ENCODE results near the gene EFCAB11.

DNA sequence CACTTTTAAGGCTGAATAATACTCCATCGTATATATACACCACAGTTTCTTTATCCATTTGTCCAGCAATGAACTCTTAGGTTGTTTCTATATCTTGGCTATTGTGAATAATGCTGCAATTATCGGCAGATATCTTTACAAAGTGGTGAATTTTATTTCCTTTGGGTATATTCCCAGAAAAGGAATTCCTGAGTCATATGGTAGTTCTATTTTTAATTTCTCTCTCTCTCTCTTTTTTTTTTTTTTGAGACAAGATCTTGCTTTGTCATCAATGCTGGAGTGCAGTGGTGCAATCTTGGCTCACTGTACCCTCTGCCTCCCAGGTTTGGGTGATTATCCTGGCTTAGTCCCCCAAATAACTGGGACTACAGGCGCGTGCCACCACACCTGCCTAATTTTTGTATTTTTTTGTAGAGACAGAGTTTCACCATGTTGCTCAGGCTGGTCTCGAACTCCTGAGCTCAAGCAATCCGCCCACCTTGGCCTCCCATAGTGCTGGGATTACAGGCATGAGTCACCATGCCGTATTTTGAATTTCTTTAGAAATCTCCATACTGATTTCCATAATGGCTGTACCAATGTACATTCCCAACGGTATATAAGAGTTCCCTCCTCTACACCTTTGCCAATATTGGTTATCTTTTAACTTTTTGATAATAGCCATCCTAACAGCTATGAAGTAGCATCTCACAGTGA, 98.4 kb downstream of the EFCAB11 start:
- TF ChIP-seq, protein P1, sequence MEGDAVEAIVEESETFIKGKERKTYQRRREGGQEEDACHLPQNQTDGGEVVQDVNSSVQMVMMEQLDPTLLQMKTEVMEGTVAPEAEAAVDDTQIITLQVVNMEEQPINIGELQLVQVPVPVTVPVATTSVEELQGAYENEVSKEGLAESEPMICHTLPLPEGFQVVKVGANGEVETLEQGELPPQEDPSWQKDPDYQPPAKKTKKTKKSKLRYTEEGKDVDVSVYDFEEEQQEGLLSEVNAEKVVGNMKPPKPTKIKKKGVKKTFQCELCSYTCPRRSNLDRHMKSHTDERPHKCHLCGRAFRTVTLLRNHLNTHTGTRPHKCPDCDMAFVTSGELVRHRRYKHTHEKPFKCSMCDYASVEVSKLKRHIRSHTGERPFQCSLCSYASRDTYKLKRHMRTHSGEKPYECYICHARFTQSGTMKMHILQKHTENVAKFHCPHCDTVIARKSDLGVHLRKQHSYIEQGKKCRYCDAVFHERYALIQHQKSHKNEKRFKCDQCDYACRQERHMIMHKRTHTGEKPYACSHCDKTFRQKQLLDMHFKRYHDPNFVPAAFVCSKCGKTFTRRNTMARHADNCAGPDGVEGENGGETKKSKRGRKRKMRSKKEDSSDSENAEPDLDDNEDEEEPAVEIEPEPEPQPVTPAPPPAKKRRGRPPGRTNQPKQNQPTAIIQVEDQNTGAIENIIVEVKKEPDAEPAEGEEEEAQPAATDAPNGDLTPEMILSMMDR (IDR thresholded peaks at IDR 0.05; ENCODE audit: low read depth, low read length) = no peak
- TF ChIP-seq POLR2A (IDR thresholded peaks at IDR 0.05; ENCODE audit: extremely low read depth, insufficient read length) (no peak), MYC (IDR thresholded peaks at IDR 0.05; ENCODE audit: low read depth, low read length) (no peak)
- TF ChIP-seq, protein P2, sequence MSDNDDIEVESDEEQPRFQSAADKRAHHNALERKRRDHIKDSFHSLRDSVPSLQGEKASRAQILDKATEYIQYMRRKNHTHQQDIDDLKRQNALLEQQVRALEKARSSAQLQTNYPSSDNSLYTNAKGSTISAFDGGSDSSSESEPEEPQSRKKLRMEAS (IDR thresholded peaks at IDR 0.05; ENCODE audit: low read depth, low read length) = no peak
